GM23248 (cell line): ENCODE data around the gene HTR4.

Experiments used
- EZH2 ChIP-seq: fragments of 200-600 bp; sonication (generic); IDR thresholded peaks from 2 replicates; pipeline ENCODE4 v1.6.1; 2018; ENCODE audit warnings: antibody characterized with exemption, mild to moderate bottlenecking; ENCODE audit not compliant: insufficient read depth, poor library complexity, severe bottlenecking
- EZH2phosphoT487 ChIP-seq: fragments of 200-600 bp; sonication (generic); IDR thresholded peaks from 2 replicates; pipeline ENCODE4 v1.6.1; 2018; ENCODE audit warnings: antibody characterized with exemption, moderate library complexity, mild to moderate bottlenecking, low read depth; ENCODE audit not compliant: insufficient read depth

- TF ChIP-seq EZH2 (no peak), EZH2phosphoT487 (no peak)
These were observed 199.1 kb downstream of the HTR4 start for GRCh38 chr5:148455185-148455584.
